BJ (cell line): ENCODE results near the gene CARMIL1. TPM values are rescaled to one million over a fixed set of nuclear protein-coding genes. Genes with fewer than 3 reads are reported as not detected.

Source experiments
- CTCF ChIA-PET: fragments of 350-600 bp; formaldehyde crosslinking; extraction: SDS; loops from one replicate; lab custom pipeline; 2021; ENCODE audit warnings: antibody characterized with exemption, inconsistent platforms; lab: Yijun Ruan, JAX
- POLR2A ChIA-PET: fragments of 300-600 bp; sonication (Branson Sonifier 250); formaldehyde crosslinking; extraction: SDS; loops from one replicate; lab custom pipeline; 2021; ENCODE audit warnings: antibody characterized with exemption; lab: Charles Lee
- DNase-seq: peaks from one replicate; pipeline ENCODE4 v3.0.0-alpha.2; 2011; ENCODE audit warnings: low read depth
- H3K27me3 ChIP-seq: 2 replicates; pipeline ENCODE4 v1.6.0; 2011; ENCODE audit warnings: low read length; ENCODE audit not compliant: control insufficient read depth, insufficient read depth
- H3K36me3 ChIP-seq: 2 replicates; pipeline ENCODE4 v1.5.1; 2011; ENCODE audit warnings: low read length; ENCODE audit not compliant: control insufficient read depth, insufficient read depth
- H3K4me3 ChIP-seq: 2 replicates; pipeline ENCODE4 v1.5.1; 2011; ENCODE audit warnings: low read depth, mild to moderate bottlenecking, control low read depth, low read length
- polyA plus RNA-seq: library from polyadenylated mRNA; depleted of rRNA; stranded (reverse); fragments of >200 nt; gene quantifications from 2 replicates; pipeline ENCODE4 v1.2.3, GENCODE V29; 2011
- TF ChIP-seq, protein P1 (sequence below): IDR thresholded peaks from 2 replicates; pipeline ENCODE4 v1.5.1; 2011; ENCODE audit warnings: low read depth, mild to moderate bottlenecking, control low read depth, inconsistent platforms, low read length, moderate library complexity; ENCODE audit not compliant: insufficient read depth

CARMIL1 gene
- polyA plus RNA-seq, 1 experiment: 3.7 TPM

DNA sequence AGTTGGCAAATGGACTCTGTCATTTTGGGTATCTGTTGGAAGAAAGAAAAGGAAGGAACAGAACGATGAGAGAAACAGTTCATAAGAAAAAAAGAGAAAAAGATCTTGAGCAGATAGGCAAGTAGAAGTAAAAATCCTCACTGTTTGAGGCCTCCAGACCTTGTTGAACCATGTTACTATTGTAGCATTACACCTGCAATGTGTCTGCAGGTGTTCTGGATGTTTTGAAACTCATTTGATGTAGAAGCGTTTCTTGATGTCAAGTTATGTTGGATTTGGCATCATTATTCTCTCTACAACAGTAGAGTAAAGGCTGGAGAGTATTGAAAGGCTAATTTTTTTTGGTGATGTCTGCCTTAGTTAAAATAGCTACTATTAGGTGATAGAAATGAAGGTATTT lies 108.7 kb downstream of the CARMIL1 start:
- H3K27me3 ChIP-seq: no peaks in the 10 kb centered on the region
- DNase-seq: no peak
- ChIA-PET CTCF (interaction anchor here (0.9 to 1.2 kb wide), 3 partner anchors 11 to 110 kb away, joined by 3 read pairs; no protein-coding TSS in a partner anchor), POLR2A (no interaction called here)
- TF ChIP-seq, protein P1, sequence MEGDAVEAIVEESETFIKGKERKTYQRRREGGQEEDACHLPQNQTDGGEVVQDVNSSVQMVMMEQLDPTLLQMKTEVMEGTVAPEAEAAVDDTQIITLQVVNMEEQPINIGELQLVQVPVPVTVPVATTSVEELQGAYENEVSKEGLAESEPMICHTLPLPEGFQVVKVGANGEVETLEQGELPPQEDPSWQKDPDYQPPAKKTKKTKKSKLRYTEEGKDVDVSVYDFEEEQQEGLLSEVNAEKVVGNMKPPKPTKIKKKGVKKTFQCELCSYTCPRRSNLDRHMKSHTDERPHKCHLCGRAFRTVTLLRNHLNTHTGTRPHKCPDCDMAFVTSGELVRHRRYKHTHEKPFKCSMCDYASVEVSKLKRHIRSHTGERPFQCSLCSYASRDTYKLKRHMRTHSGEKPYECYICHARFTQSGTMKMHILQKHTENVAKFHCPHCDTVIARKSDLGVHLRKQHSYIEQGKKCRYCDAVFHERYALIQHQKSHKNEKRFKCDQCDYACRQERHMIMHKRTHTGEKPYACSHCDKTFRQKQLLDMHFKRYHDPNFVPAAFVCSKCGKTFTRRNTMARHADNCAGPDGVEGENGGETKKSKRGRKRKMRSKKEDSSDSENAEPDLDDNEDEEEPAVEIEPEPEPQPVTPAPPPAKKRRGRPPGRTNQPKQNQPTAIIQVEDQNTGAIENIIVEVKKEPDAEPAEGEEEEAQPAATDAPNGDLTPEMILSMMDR: no peak
- H3K36me3 ChIP-seq: no peaks in the 10 kb centered on the region
- no peak overlapping the region for H3K4me3 ChIP-seq

DNA sequence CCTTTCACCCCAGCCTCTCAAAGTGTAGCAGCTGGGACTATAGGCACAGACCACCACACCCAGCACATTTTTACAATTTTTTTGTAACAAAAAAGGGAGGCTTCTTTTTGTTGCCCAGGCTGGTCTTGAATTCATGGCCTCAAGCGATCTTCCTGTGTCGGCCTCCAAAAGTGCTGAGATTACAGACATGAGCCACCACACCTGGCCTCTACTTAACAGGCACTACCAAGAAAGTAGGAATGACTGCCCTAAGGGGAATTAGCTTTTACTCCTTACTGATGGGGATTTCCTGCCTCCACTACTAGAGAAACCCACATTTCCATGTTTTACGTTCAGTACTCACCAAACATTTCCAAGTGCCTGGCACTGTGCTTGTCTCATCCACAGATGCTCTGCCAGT lies 109.6 kb downstream of the CARMIL1 start:
- Histone ChIP-seq H3K4me3 (no peak overlapping the region), H3K36me3 (no peaks in the 10 kb centered on the region), H3K27me3 (no peaks in the 10 kb centered on the region)
- DNase-seq: no peak
- POLR2A ChIA-PET: no interaction called here
- TF ChIP-seq, protein P1: no peak
- CTCF ChIA-PET: interaction anchor here (1.1 to 1.4 kb wide), 2 partner anchors 9 to 111 kb away, joined by 3 read pairs; no protein-coding TSS in a partner anchor

DNA sequence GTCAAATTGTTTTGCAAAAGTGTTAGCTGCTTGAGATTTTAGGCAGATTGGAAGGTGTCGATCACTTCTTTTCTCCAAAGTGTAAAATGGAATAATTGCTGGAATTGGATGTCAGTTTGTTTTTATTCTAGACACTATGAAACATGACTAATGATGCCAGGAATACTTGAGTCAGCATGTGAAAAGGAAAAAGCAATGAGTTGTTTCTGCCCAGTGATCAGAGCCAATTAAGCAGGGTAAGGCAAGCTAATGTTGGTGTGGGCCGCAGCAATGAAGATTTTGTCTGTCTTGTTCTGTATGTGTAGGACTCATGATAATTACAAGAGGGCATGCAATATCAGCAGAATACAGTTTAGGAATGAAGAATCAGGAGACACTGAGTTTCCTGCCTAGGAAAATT lies 110.3 kb downstream of the CARMIL1 start:
- no peak overlapping the region for H3K4me3 ChIP-seq
- POLR2A ChIA-PET: no interaction called here
- TF ChIP-seq, protein P1: no peak
- CTCF ChIA-PET: interaction anchor here (1.4 kb wide), 1 partner anchor 9 kb away, joined by 3 read pairs; no protein-coding TSS in a partner anchor
- H3K36me3 ChIP-seq: no peaks in the 10 kb centered on the region
- H3K27me3 ChIP-seq: no peaks in the 10 kb centered on the region
- no peak for DNase-seq

DNA sequence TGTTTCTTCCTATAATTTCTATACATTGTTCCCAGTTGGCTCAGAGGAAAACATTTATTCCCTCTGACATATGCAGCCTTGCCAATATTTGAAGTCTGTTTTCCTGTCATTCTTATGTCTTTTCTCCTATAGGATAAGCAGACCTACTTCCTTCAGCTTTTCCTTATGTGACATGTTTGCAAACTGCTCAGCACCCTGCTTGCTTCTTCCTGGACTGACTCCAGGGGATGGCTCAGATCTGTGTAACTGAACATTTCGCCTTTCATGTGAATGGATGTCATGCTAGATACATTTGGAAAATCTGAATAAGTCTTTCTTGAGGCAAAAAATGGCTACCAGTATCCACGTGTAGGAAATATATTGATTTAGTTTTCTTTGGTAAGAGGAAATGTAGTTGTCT lies 113.2 kb downstream of the CARMIL1 start:
- DNase-seq: no peak
- H3K36me3 ChIP-seq: no peaks in the 10 kb centered on the region
- TF ChIP-seq, protein P1: no peak
- no peak overlapping the region for H3K4me3 ChIP-seq
- POLR2A ChIA-PET: no interaction called here
- CTCF ChIA-PET: no interaction called here
- H3K27me3 ChIP-seq: no peaks in the 10 kb centered on the region

DNA sequence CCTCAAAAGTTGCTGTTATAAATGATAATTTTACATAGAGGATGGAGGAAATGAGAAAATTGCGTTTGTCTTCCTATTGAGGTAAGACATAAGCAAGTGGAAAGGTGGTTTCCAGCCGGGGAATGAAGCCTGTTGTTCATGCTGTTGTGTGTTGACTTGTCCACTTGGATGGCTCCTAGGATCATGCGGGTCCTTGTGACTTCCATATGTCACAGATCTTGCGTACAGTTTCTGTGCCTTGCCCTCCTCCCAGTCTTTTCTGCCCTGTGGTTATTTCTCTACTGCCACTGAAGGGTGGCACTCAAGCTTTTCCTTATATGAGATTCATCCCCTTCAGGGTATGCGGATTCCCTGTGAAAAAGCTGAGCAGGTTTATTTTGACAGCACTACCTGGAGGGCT lies 116.6 kb downstream of the CARMIL1 start:
- no peaks in the 10 kb centered on the region for H3K36me3 ChIP-seq
- DNase-seq: no peak
- POLR2A ChIA-PET: no interaction called here
- CTCF ChIA-PET: no interaction called here
- no peak overlapping the region for H3K4me3 ChIP-seq
- no peaks in the 10 kb centered on the region for H3K27me3 ChIP-seq
- TF ChIP-seq, protein P1: no peak
